GM12878 (cell line): Measurements from ENCODE around the gene MAPK9. TPM values are rescaled to one million over a fixed set of nuclear protein-coding genes. Genes with fewer than 3 reads are reported as not detected.

Experiments
- ASH2L ChIP-seq: fragments of 300-600, 200-600 bp; sonication (generic); IDR thresholded peaks from 2 replicates; pipeline ENCODE4 v1.6.1; 2017; ENCODE audit warnings: low read depth, mild to moderate bottlenecking, borderline replicate concordance
- BCL3 ChIP-seq: IDR thresholded peaks from 2 replicates; pipeline ENCODE4 v1.6.1; 2011; ENCODE audit warnings: borderline replicate concordance, low read depth, mild to moderate bottlenecking, moderate library complexity, low read length; ENCODE audit not compliant: insufficient read depth, poor library complexity, severe bottlenecking
- EP300 ChIP-seq, 2 experiments: fragments of 150-350 bp in 1 of 2; IDR thresholded peaks; 2 replicates each; pipeline ENCODE4 v1.6.1; 2011 to 2012; ENCODE audit warnings: low read depth in 2 of 2, low read length in 2 of 2, borderline replicate concordance in 1 of 2, improper control_type of control experiment in 1 of 2, inconsistent platforms in 1 of 2; ENCODE audit not compliant: control insufficient read depth in 1 of 2
- NFYA ChIP-seq: IDR thresholded peaks from 2 replicates; pipeline ENCODE4 v1.6.1; 2011; ENCODE audit warnings: low read depth, mild to moderate bottlenecking, low read length, improper control_type of control experiment, borderline replicate concordance
- polyA plus RNA-seq, 11 experiments: library from polyadenylated mRNA; depleted of rRNA in 4 of 11; unstranded in 6 of 11; stranded (reverse) in 5 of 11; fragments of >200 nt; fragmentation: Nextera tagmentation in 4 of 11; fragmentation: Illumina TruSeq in 1 of 11; extraction: Ambion mirVana in 4 of 11; extraction: Trizol in 1 of 11; gene quantifications; 1 replicate in 1 of 11; 2 replicates in 10 of 11; pipeline versions ENCODE4 v1.2.1 to v1.2.3, GENCODE V29; 2011 to 2016; ENCODE audit warnings: inconsistent platforms in 2 of 11, missing spikeins in 2 of 11, low read depth in 1 of 11
- total RNA-seq, 4 experiments: library from RNA; depleted of rRNA in 3 of 4; stranded (reverse); fragments of >200 nt in 3 of 4; fragmentation: Illumina TruSeq in 1 of 4; extraction: Trizol in 1 of 4; gene quantifications; 2 replicates each; pipeline versions ENCODE4 v1.2.1 to v1.2.3, GENCODE V29; 2013 to 2021
- TF ChIP-seq, protein P1 (sequence below): fragments of 450-650 bp; formaldehyde crosslinking; IDR thresholded peaks from 2 replicates; pipeline ENCODE4 v1.4.0; 2020; ENCODE audit warnings: mild to moderate bottlenecking, moderate library complexity

MAPK9 gene
- total and polyA plus RNA-seq, 10 of the 15 experiments (the other 5 are each of a cell fraction or from before 2014, with no cell fraction given) = 2.1 to 52.9 (median 21.7) TPM

GRCh38 chr5:180328296-180329137 lies 36.6 kb upstream of the MAPK9 start (continued):
- TF ChIP-seq BCL3 = no peak
- TF ChIP-seq EP300 (IDR thresholded peaks at IDR 0.05; ENCODE audit: borderline replicate concordance in 1 of 2, control insufficient read depth in 1 of 2, low read depth in 2 of 2, low read length in 2 of 2) = no peak
- TF ChIP-seq ASH2L = no peak
- TF ChIP-seq, protein P1, sequence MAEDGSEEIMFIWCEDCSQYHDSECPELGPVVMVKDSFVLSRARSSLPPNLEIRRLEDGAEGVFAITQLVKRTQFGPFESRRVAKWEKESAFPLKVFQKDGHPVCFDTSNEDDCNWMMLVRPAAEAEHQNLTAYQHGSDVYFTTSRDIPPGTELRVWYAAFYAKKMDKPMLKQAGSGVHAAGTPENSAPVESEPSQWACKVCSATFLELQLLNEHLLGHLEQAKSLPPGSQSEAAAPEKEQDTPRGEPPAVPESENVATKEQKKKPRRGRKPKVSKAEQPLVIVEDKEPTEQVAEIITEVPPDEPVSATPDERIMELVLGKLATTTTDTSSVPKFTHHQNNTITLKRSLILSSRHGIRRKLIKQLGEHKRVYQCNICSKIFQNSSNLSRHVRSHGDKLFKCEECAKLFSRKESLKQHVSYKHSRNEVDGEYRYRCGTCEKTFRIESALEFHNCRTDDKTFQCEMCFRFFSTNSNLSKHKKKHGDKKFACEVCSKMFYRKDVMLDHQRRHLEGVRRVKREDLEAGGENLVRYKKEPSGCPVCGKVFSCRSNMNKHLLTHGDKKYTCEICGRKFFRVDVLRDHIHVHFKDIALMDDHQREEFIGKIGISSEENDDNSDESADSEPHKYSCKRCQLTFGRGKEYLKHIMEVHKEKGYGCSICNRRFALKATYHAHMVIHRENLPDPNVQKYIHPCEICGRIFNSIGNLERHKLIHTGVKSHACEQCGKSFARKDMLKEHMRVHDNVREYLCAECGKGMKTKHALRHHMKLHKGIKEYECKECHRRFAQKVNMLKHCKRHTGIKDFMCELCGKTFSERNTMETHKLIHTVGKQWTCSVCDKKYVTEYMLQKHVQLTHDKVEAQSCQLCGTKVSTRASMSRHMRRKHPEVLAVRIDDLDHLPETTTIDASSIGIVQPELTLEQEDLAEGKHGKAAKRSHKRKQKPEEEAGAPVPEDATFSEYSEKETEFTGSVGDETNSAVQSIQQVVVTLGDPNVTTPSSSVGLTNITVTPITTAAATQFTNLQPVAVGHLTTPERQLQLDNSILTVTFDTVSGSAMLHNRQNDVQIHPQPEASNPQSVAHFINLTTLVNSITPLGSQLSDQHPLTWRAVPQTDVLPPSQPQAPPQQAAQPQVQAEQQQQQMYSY (CRISPR knock-in tag) = no peak
- no peak for TF ChIP-seq NFYA
